Progenitor cell of endocrine pancreas (in vitro differentiated cells): ENCODE measurements around the gene PRKCSH. TPM values are rescaled to one million over a fixed set of nuclear protein-coding genes. Genes with fewer than 3 reads are reported as not detected.

ENCODE experiments used
- DNase-seq: peaks from one replicate; pipeline ENCODE4 v3.0.0; 2021; ENCODE audit warnings: low spot score; ENCODE audit not compliant: unreplicated experiment
- H3K27ac Mint-ChIP-seq: 2 replicates; pipeline ENCODE4 v1.8.0; 2021; ENCODE audit warnings: mild to moderate bottlenecking, moderate library complexity, mixed read lengths
- H3K27me3 Mint-ChIP-seq: 2 replicates; pipeline ENCODE4 v1.8.0; 2021; ENCODE audit warnings: mixed read lengths
- H3K36me3 Mint-ChIP-seq: 2 replicates; pipeline ENCODE4 v1.8.0; 2022; ENCODE audit warnings: mixed read lengths; ENCODE audit not compliant: insufficient read depth
- H3K4me1 Mint-ChIP-seq: 2 replicates; pipeline ENCODE4 v1.8.0; 2021; ENCODE audit warnings: low read depth, mixed read lengths
- H3K4me3 Mint-ChIP-seq: 2 replicates; pipeline ENCODE4 v1.8.0; 2021; ENCODE audit warnings: low read depth, mild to moderate bottlenecking, moderate library complexity, mixed read lengths
- H3K9me3 Mint-ChIP-seq: 2 replicates; pipeline ENCODE4 v1.8.0; 2021; ENCODE audit warnings: low read depth, mixed read lengths
- total RNA-seq: library from RNA; stranded (reverse); gene quantifications from 2 replicates; pipeline ENCODE4 v1.2.1, GENCODE V29; 2021
- TF ChIP-seq, protein P1 (sequence below): fragments of 200-600 bp; sonication (generic); IDR thresholded peaks from one replicate; pipeline ENCODE4 v1.5.0; 2021; ENCODE audit warnings: antibody characterized with exemption, mild to moderate bottlenecking; ENCODE audit not compliant: unreplicated experiment

PRKCSH gene
- total RNA-seq, 1 donor from 2014 or later = 437 TPM

DNA sequence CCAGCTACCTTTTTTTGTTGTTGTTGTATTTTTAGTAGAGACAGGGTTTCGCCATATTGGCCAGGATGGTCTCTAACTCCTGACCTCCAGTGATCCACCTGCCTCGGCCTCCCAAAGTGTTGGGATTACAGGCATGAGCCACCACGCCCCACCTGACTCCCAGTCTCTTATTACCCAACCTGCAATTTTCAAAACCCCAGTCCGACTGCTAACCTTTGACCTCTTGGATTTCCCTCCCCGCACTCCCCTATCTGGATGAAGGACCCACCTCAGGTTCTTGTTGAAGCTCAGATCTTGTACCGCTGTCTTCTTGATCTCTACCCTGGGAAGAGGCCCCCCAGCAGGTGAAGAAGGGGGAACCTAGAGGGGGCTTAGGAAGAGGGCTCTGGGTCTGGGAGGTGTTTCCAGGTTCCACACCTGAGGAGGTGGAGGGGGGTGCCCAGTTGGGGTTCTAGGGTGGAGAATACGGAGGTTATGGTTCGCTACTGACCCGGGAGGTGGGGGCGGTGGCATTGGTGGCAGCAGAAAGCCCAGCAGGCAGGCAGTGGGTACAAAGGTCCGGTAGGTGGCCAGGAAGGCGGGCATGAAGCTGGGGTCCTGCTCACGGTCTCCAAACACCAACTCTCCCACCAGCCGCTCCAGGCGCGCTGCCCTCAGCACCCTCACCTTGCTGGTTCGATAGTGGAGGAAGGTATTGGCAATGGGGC, 18.9 kb upstream of the PRKCSH start:
- Mint-ChIP-seq H3K4me3 (peak overlapping the region; percentile 16), H3K9me3 (no peaks in the 10 kb centered on the region), H3K27me3 (peaks cover 13% of the 10 kb centered on the region), H3K27ac (peak overlapping the region; percentile 24), H3K4me1 (peaks cover 9% of the 10 kb centered on the region), H3K36me3 (peaks cover 4% of the 10 kb centered on the region)
- no peak for DNase-seq
- TF ChIP-seq, protein P1, sequence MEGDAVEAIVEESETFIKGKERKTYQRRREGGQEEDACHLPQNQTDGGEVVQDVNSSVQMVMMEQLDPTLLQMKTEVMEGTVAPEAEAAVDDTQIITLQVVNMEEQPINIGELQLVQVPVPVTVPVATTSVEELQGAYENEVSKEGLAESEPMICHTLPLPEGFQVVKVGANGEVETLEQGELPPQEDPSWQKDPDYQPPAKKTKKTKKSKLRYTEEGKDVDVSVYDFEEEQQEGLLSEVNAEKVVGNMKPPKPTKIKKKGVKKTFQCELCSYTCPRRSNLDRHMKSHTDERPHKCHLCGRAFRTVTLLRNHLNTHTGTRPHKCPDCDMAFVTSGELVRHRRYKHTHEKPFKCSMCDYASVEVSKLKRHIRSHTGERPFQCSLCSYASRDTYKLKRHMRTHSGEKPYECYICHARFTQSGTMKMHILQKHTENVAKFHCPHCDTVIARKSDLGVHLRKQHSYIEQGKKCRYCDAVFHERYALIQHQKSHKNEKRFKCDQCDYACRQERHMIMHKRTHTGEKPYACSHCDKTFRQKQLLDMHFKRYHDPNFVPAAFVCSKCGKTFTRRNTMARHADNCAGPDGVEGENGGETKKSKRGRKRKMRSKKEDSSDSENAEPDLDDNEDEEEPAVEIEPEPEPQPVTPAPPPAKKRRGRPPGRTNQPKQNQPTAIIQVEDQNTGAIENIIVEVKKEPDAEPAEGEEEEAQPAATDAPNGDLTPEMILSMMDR = no peak

- Mint-ChIP-seq H3K27ac (peak overlapping the region; percentile 98), H3K27me3 (peaks cover 26% of the 10 kb centered on the region), H3K4me3 (peak overlapping the region; percentile 90), H3K36me3 (peaks cover 3% of the 10 kb centered on the region), H3K4me1 (peaks cover 9% of the 10 kb centered on the region), H3K9me3 (no peaks in the 10 kb centered on the region)
- DNase-seq = no peak
- TF ChIP-seq, protein P1 = no peak
Measured at GRCh38 chr19:11418094-11418548, 17.3 kb upstream of the PRKCSH start.

- H3K36me3 Mint-ChIP-seq = peaks cover 3% of the 10 kb centered on the region
- TF ChIP-seq, protein P1 = no peak
- H3K27ac Mint-ChIP-seq = peak within 1 kb of the TSS; percentile 98
- peaks cover 9% of the 10 kb centered on the region for H3K4me1 Mint-ChIP-seq
- H3K9me3 Mint-ChIP-seq = no peaks in the 10 kb centered on the region
- H3K4me3 Mint-ChIP-seq = peak within 1 kb of the TSS; percentile 90
- H3K27me3 Mint-ChIP-seq = peaks cover 34% of the 10 kb centered on the region
- peak; percentile 79 for DNase-seq
Measured at GRCh38 chr19:11418549-11419506, 16.6 kb upstream of the PRKCSH start, which contains the start of gene RGL3. Gene RGL3, minus strand, starts transcription at chr19:11419314. Its CDS starts 36 bp downstream, at chr19:11419278.

GRCh38 chr19:11420429-11421370, 14.7 kb upstream of the PRKCSH start:
- peaks cover 35% of the 10 kb centered on the region for H3K27me3 Mint-ChIP-seq
- no peak overlapping the region for H3K27ac Mint-ChIP-seq
- H3K36me3 Mint-ChIP-seq = no peaks in the 10 kb centered on the region
- TF ChIP-seq, protein P1 = no peak
- no peak for DNase-seq
- peaks cover 9% of the 10 kb centered on the region for H3K4me1 Mint-ChIP-seq
- no peaks in the 10 kb centered on the region for H3K9me3 Mint-ChIP-seq
- H3K4me3 Mint-ChIP-seq = peak overlapping the region; percentile 59
